MCF 10A (cell line): ENCODE results near the gene TRIM69. TPM values are rescaled to one million over a fixed set of nuclear protein-coding genes. Genes with fewer than 3 reads are reported as not detected.

ENCODE experiments used
- BruUV-seq: library from RNA; stranded (reverse); fragments of 400-500 nt; replicated peaks from 2 replicates; lab custom pipeline; 2021; lab: Mats Ljungman, UMichigan
- CTCF ChIA-PET: fragments of 300-600 bp; sonication (Branson Sonifier 250); formaldehyde crosslinking; extraction: SDS; loops from one replicate; lab custom pipeline; 2021; ENCODE audit warnings: antibody characterized with exemption, inconsistent platforms; lab: Yijun Ruan, JAX
- POLR2A ChIA-PET: fragments of 300-600, 350-650 bp; sonication (Branson Sonifier 250); formaldehyde crosslinking; extraction: SDS; loops from one replicate; lab custom pipeline; 2020; ENCODE audit warnings: antibody characterized with exemption, inconsistent platforms; lab: Yijun Ruan, JAX
- DNase-seq: peaks from one replicate; pipeline ENCODE4 v3.0.0-alpha.2; 2018; ENCODE audit not compliant: unreplicated experiment
- H3K27ac Mint-ChIP-seq: one replicate; pipeline ENCODE4 v1.8.0; 2022; ENCODE audit warnings: mild to moderate bottlenecking, low read depth, mixed read lengths; ENCODE audit not compliant: unreplicated experiment
- H3K27me3 Mint-ChIP-seq: one replicate; pipeline ENCODE4 v1.8.0; 2022; ENCODE audit warnings: mixed read lengths; ENCODE audit not compliant: insufficient read depth, unreplicated experiment
- H3K36me3 Mint-ChIP-seq: one replicate; pipeline ENCODE4 v1.8.0; 2022; ENCODE audit warnings: mild to moderate bottlenecking, moderate library complexity, mixed read lengths; ENCODE audit not compliant: insufficient read depth, unreplicated experiment
- H3K4me1 Mint-ChIP-seq: one replicate; pipeline ENCODE4 v1.8.0; 2022; ENCODE audit warnings: mixed read lengths; ENCODE audit not compliant: insufficient read depth, unreplicated experiment
- H3K4me3 Mint-ChIP-seq: one replicate; pipeline ENCODE4 v1.8.0; 2022; ENCODE audit warnings: mild to moderate bottlenecking, moderate library complexity, mixed read lengths; ENCODE audit not compliant: unreplicated experiment
- H3K9me3 Mint-ChIP-seq: one replicate; pipeline ENCODE4 v1.8.0; 2022; ENCODE audit warnings: mixed read lengths; ENCODE audit not compliant: unreplicated experiment
- intact Hi-C: fragments of 100-400 bp; cut with micrococcal nuclease; formaldehyde crosslinking; loops from 2 replicates; pipeline ENCODE4 v1.14.1; 2022
- total RNA-seq: library from RNA; stranded (reverse); gene quantifications from 2 replicates; pipeline ENCODE4 v1.2.3, GENCODE V29; 2022
- TF ChIP-seq, protein P1 (sequence below): fragments of 200-600 bp; IDR thresholded peaks from one replicate; pipeline ENCODE4 v1.8.0; 2022; ENCODE audit warnings: antibody characterized with exemption, mild to moderate bottlenecking; ENCODE audit not compliant: unreplicated experiment

Gene TRIM69
- total RNA-seq, 1 experiment from 2014 or later: 8.2 TPM

DNA sequence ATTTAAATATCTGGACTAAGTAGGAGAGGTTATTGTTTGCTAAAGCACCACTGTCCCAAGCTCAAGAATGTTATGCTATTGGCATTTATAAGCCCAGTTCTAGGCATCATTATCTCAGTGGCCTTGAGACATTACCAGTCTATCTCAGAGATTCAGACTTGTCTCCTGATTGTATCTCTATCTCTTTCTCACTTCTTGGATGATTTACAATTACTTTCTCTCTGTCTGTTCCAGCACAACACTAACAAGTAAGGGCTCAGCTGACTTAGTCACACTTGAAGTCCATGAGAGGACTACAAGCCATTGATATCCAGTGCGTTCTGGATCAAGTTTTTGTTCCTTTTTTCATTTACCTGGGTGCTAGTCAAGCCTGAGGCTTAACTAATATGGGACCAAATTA lies 60.2 kb downstream of the TRIM69 start:
- ChIA-PET CTCF (no interaction called here), POLR2A (no interaction called here)
- no TSS peak for BruUV-seq
- intact Hi-C loops: no loop called here
- H3K27ac Mint-ChIP-seq: no peak overlapping the region
- no peaks in the 10 kb centered on the region for H3K27me3 Mint-ChIP-seq
- TF ChIP-seq, protein P1, sequence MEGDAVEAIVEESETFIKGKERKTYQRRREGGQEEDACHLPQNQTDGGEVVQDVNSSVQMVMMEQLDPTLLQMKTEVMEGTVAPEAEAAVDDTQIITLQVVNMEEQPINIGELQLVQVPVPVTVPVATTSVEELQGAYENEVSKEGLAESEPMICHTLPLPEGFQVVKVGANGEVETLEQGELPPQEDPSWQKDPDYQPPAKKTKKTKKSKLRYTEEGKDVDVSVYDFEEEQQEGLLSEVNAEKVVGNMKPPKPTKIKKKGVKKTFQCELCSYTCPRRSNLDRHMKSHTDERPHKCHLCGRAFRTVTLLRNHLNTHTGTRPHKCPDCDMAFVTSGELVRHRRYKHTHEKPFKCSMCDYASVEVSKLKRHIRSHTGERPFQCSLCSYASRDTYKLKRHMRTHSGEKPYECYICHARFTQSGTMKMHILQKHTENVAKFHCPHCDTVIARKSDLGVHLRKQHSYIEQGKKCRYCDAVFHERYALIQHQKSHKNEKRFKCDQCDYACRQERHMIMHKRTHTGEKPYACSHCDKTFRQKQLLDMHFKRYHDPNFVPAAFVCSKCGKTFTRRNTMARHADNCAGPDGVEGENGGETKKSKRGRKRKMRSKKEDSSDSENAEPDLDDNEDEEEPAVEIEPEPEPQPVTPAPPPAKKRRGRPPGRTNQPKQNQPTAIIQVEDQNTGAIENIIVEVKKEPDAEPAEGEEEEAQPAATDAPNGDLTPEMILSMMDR: no peak
- H3K4me1 Mint-ChIP-seq: peaks cover 5% of the 10 kb centered on the region
- no peaks in the 10 kb centered on the region for H3K9me3 Mint-ChIP-seq
- no peaks in the 10 kb centered on the region for H3K36me3 Mint-ChIP-seq
- H3K4me3 Mint-ChIP-seq: no peak overlapping the region
- DNase-seq: no peak

DNA sequence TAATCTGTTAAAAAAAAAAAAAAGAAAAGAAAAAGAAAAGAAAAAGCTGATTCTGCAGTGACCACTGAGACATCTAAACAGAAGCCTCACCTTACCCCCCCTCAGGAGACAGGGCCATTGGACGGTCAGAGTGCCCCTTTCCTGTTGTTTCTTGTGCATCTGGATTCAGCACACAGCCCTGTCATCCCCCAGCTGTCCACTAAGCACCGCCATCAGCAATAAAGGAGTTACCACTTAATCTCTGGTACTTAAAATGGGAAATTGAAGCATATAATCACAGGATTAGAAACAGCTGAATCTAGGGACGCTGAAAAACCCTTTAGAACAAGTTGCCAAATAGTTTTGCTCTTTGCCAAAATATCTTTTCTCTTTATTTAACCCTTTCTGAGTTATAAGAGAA lies 62.5 kb downstream of the TRIM69 start:
- TF ChIP-seq, protein P1: no peak
- peak; percentile 8 for DNase-seq
- ChIA-PET CTCF (interaction anchor here (0.7 kb wide), 3 partner anchors 11 to 176 kb away, joined by 3 read pairs; no protein-coding TSS in a partner anchor), POLR2A (interaction anchor here (0.7 kb wide), 1 partner anchor 166 kb away, joined by 3 read pairs; no protein-coding TSS in a partner anchor)
- Mint-ChIP-seq H3K36me3 (no peaks in the 10 kb centered on the region), H3K27ac (no peak overlapping the region), H3K4me1 (peaks cover 10% of the 10 kb centered on the region), H3K27me3 (no peaks in the 10 kb centered on the region), H3K4me3 (no peak overlapping the region), H3K9me3 (no peaks in the 10 kb centered on the region)
- intact Hi-C loops: no loop called here
- BruUV-seq: no TSS peak

DNA sequence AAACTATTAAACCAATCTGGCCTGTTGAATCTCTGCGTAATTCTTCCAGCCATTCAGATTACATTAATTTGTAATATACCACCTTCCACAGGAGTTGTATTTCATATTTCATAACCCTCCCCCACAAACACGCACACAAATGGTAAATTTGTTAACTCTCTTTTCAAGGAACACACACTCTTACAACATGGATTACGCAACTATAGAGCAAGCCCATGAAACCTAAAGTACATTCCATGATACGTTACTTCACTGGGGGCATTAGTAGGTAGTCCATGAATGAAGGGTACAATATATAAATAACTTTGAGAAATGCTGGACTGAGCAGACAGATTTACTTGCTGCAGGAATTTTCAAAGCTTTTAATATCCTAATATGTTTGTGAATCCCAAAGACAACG lies 65.0 kb downstream of the TRIM69 start:
- no peaks in the 10 kb centered on the region for H3K27me3 Mint-ChIP-seq
- intact Hi-C loops: no loop called here
- no peak overlapping the region for H3K27ac Mint-ChIP-seq
- no TSS peak for BruUV-seq
- ChIA-PET POLR2A (interaction anchor here (0.9 kb wide), 1 partner anchor 9 kb away, joined by 3 read pairs; no protein-coding TSS in a partner anchor), CTCF (no interaction called here)
- H3K9me3 Mint-ChIP-seq: no peaks in the 10 kb centered on the region
- peaks cover 10% of the 10 kb centered on the region for H3K4me1 Mint-ChIP-seq
- H3K36me3 Mint-ChIP-seq: no peaks in the 10 kb centered on the region
- TF ChIP-seq, protein P1: no peak
- DNase-seq: peak; percentile 48
- no peak overlapping the region for H3K4me3 Mint-ChIP-seq

DNA sequence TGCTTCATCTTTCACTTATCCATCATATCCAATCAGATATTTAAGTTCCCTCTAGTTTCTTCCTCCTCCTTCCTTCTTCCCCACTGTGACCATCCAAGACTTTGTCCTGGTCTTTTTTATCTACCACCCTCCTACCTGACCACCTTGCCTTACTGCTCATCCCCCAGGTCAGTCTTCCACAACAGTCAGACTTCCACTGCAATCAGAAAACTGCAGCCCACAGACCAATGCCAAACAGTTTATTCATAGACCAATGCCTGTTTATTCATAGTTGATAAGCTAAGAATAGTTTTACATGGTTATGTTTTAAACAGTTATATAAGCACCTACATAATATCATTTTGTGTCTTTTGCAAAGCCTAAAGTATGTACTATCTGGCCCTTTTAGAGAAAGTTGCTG lies 65.5 kb downstream of the TRIM69 start:
- TF ChIP-seq, protein P1: no peak
- Mint-ChIP-seq H3K4me1 (peaks cover 10% of the 10 kb centered on the region), H3K4me3 (no peak overlapping the region), H3K9me3 (no peaks in the 10 kb centered on the region), H3K36me3 (no peaks in the 10 kb centered on the region), H3K27me3 (no peaks in the 10 kb centered on the region), H3K27ac (no peak overlapping the region)
- no peak for DNase-seq
- BruUV-seq: no TSS peak
- intact Hi-C loops: no loop called here
- ChIA-PET POLR2A (interaction anchor here (0.9 kb wide), 1 partner anchor 8 kb away, joined by 3 read pairs; no protein-coding TSS in a partner anchor), CTCF (no interaction called here)
